ENCODE measurements around the gene RASD2. TPM values are rescaled to one million over a fixed set of nuclear protein-coding genes. Genes with fewer than 3 reads are reported as not detected.

Gene RASD2
- total and polyA plus RNA-seq, 2 experiments from 2014 or later: 1.2 to 3.6 TPM

GRCh38 chr22:35581023-35581413, 40.4 kb downstream of the RASD2 start:
- no peaks in the 10 kb centered on the region; the same call in 2 of the 3 replicates for H3K9me3 Mint-ChIP-seq
- Histone ChIP-seq H3K36me3 (ENCODE audit: insufficient read depth) (no peaks in the 10 kb centered on the region), H3F3A (replicated peaks; ENCODE audit: low read depth) (no peaks in the 10 kb centered on the region), H4K20me1 (replicated peaks; ENCODE audit: insufficient read depth) (no peaks in the 10 kb centered on the region), H3K79me2 (replicated peaks; ENCODE audit: insufficient read depth) (no peaks in the 10 kb centered on the region), H3K27ac (ENCODE audit: low read depth) (no peak overlapping the region), H3K27me3 (ENCODE audit: insufficient read depth) (no peaks in the 10 kb centered on the region), H2AFZ (no peak overlapping the region), H3K9me2 (ENCODE audit: insufficient read depth) (no peaks in the 10 kb centered on the region), H3K4me3 (no peak overlapping the region), H3K4me2 (no peak overlapping the region), H3K4me1 (ENCODE audit: insufficient read depth) (no peaks in the 10 kb centered on the region)
- TF ChIP-seq, protein P1, sequence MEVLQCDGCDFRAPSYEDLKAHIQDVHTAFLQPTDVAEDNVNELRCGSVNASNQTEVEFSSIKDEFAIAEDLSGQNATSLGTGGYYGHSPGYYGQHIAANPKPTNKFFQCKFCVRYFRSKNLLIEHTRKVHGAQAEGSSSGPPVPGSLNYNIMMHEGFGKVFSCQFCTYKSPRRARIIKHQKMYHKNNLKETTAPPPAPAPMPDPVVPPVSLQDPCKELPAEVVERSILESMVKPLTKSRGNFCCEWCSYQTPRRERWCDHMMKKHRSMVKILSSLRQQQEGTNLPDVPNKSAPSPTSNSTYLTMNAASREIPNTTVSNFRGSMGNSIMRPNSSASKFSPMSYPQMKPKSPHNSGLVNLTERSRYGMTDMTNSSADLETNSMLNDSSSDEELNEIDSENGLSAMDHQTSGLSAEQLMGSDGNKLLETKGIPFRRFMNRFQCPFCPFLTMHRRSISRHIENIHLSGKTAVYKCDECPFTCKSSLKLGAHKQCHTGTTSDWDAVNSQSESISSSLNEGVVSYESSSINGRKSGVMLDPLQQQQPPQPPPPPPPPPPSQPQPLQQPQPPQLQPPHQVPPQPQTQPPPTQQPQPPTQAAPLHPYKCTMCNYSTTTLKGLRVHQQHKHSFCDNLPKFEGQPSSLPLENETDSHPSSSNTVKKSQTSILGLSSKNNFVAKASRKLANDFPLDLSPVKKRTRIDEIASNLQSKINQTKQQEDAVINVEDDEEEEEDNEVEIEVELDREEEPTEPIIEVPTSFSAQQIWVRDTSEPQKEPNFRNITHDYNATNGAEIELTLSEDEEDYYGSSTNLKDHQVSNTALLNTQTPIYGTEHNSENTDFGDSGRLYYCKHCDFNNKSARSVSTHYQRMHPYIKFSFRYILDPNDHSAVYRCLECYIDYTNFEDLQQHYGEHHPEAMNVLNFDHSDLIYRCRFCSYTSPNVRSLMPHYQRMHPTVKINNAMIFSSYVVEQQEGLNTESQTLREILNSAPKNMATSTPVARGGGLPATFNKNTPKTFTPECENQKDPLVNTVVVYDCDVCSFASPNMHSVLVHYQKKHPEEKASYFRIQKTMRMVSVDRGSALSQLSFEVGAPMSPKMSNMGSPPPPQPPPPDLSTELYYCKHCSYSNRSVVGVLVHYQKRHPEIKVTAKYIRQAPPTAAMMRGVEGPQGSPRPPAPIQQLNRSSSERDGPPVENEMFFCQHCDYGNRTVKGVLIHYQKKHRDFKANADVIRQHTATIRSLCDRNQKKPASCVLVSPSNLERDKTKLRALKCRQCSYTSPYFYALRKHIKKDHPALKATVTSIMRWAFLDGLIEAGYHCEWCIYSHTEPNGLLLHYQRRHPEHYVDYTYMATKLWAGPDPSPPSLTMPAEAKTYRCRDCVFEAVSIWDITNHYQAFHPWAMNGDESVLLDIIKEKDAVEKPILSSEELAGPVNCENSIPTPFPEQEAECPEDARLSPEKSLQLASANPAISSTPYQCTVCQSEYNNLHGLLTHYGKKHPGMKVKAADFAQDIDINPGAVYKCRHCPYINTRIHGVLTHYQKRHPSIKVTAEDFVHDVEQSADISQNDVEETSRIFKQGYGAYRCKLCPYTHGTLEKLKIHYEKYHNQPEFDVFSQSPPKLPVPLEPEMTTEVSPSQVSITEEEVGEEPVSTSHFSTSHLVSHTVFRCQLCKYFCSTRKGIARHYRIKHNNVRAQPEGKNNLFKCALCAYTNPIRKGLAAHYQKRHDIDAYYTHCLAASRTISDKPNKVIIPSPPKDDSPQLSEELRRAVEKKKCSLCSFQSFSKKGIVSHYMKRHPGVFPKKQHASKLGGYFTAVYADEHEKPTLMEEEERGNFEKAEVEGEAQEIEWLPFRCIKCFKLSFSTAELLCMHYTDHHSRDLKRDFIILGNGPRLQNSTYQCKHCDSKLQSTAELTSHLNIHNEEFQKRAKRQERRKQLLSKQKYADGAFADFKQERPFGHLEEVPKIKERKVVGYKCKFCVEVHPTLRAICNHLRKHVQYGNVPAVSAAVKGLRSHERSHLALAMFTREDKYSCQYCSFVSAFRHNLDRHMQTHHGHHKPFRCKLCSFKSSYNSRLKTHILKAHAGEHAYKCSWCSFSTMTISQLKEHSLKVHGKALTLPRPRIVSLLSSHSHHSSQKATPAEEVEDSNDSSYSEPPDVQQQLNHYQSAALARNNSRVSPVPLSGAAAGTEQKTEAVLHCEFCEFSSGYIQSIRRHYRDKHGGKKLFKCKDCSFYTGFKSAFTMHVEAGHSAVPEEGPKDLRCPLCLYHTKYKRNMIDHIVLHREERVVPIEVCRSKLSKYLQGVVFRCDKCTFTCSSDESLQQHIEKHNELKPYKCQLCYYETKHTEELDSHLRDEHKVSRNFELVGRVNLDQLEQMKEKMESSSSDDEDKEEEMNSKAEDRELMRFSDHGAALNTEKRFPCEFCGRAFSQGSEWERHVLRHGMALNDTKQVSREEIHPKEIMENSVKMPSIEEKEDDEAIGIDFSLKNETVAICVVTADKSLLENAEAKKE (CRISPR knock-in tag; IDR thresholded peaks at IDR 0.05): no peak
- no peak for TF ChIP-seq EZH2 (IDR thresholded peaks at IDR 0.05; ENCODE audit: low read depth, unreplicated experiment)
- no peak for TF ChIP-seq ZNF114 (CRISPR knock-in tag; IDR thresholded peaks at IDR 0.05)
- no peak for TF ChIP-seq EZH2phosphoT487 (IDR thresholded peaks at IDR 0.05; ENCODE audit: unreplicated experiment)
- H3K36me3 Mint-ChIP-seq (ENCODE audit: low read depth): no peaks in the 10 kb centered on the region
- ATAC-seq (no peak), DNase-seq (ENCODE audit: low spot score) (no peak)
- H3K27ac Mint-ChIP-seq: no peak overlapping the region
- no peak overlapping the region for H3K4me3 Mint-ChIP-seq
- H3K27me3 Mint-ChIP-seq (ENCODE audit: insufficient read depth, low read depth, poor library complexity): peaks cover 14% of the 10 kb centered on the region
- H3K4me1 Mint-ChIP-seq: no peaks in the 10 kb centered on the region

DNA sequence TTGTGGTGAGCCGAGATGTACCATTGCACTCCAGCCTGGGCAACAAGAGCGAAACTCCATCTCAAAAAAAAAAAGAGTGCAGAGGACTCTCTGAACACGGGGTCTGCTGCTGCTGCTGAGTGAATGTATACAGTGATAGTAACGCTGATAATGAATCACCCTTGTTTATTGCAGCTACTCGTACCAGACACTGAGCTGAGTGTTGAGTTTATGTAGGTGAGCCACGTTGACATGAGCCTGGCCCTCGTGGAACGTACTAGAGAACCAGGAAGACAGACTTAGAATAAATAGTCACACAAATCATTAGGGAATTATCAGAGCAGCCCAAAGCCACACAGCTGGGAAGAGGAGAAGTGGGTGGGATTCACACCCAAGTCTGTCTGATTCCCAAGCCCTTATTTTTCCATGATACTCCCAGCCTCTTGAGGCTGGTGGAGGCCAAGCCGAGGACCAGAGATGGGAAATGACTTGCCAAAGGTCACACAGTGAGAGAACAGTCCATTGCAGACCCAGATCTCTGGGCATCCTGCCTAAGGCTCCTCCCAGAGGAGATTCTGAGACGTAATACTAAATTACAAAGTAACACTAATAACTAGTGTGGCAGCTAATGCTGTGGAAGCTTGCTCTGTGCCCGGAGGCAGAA, 41.7 kb downstream of the RASD2 start:
- no peak overlapping the region for H3K27ac Mint-ChIP-seq
- ATAC-seq (no peak), DNase-seq (ENCODE audit: low spot score) (no peak)
- H3K9me3 Mint-ChIP-seq: no peaks in the 10 kb centered on the region; the same call in 2 of the 3 replicates
- H3F3A ChIP-seq (replicated peaks; ENCODE audit: low read depth): no peaks in the 10 kb centered on the region
- H3K4me3 ChIP-seq: no peak overlapping the region
- no peak overlapping the region for H3K4me3 Mint-ChIP-seq
- H3K27me3 ChIP-seq (ENCODE audit: insufficient read depth): no peaks in the 10 kb centered on the region
- no peaks in the 10 kb centered on the region for H3K4me1 Mint-ChIP-seq
- no peaks in the 10 kb centered on the region for H3K4me1 ChIP-seq (ENCODE audit: insufficient read depth)
- H3K9me2 ChIP-seq (ENCODE audit: insufficient read depth): no peaks in the 10 kb centered on the region
- no peak overlapping the region for H3K4me2 ChIP-seq
- H3K27me3 Mint-ChIP-seq (ENCODE audit: insufficient read depth, low read depth, poor library complexity): peaks cover 12% of the 10 kb centered on the region
- no peaks in the 10 kb centered on the region for H4K20me1 ChIP-seq (replicated peaks; ENCODE audit: insufficient read depth)
- H3K79me2 ChIP-seq (replicated peaks; ENCODE audit: insufficient read depth): no peaks in the 10 kb centered on the region
- H3K36me3 Mint-ChIP-seq (ENCODE audit: low read depth): no peaks in the 10 kb centered on the region
- no peak overlapping the region for H3K27ac ChIP-seq (ENCODE audit: low read depth)
- H3K36me3 ChIP-seq (ENCODE audit: insufficient read depth): no peaks in the 10 kb centered on the region
- no peak overlapping the region for H2AFZ ChIP-seq
- TF ChIP-seq, protein P2, sequence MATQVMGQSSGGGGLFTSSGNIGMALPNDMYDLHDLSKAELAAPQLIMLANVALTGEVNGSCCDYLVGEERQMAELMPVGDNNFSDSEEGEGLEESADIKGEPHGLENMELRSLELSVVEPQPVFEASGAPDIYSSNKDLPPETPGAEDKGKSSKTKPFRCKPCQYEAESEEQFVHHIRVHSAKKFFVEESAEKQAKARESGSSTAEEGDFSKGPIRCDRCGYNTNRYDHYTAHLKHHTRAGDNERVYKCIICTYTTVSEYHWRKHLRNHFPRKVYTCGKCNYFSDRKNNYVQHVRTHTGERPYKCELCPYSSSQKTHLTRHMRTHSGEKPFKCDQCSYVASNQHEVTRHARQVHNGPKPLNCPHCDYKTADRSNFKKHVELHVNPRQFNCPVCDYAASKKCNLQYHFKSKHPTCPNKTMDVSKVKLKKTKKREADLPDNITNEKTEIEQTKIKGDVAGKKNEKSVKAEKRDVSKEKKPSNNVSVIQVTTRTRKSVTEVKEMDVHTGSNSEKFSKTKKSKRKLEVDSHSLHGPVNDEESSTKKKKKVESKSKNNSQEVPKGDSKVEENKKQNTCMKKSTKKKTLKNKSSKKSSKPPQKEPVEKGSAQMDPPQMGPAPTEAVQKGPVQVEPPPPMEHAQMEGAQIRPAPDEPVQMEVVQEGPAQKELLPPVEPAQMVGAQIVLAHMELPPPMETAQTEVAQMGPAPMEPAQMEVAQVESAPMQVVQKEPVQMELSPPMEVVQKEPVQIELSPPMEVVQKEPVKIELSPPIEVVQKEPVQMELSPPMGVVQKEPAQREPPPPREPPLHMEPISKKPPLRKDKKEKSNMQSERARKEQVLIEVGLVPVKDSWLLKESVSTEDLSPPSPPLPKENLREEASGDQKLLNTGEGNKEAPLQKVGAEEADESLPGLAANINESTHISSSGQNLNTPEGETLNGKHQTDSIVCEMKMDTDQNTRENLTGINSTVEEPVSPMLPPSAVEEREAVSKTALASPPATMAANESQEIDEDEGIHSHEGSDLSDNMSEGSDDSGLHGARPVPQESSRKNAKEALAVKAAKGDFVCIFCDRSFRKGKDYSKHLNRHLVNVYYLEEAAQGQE (IDR thresholded peaks at IDR 0.05; ENCODE audit: unreplicated experiment): no peak
- TF ChIP-seq POLR2AphosphoS5 (IDR thresholded peaks at IDR 0.05; ENCODE audit: low read depth) (no peak), EZH2phosphoT487 (IDR thresholded peaks at IDR 0.05; ENCODE audit: unreplicated experiment) (no peak), CREB1 (CRISPR knock-in tag; IDR thresholded peaks at IDR 0.05; ENCODE audit: low read depth) (no peak), ZNF331 (CRISPR knock-in tag; IDR thresholded peaks at IDR 0.05; ENCODE audit: low read depth) (no peak), ZNF114 (CRISPR knock-in tag; IDR thresholded peaks at IDR 0.05) (no peak), ETS1 (IDR thresholded peaks at IDR 0.05) (no peak), STAT1 (IDR thresholded peaks at IDR 0.05; ENCODE audit: unreplicated experiment) (no peak), EZH2 (IDR thresholded peaks at IDR 0.05; ENCODE audit: low read depth, unreplicated experiment) (no peak), NANOG (IDR thresholded peaks at IDR 0.05; ENCODE audit: borderline replicate concordance) (no peak)

Data from GM23338 (cell line).